HG03039 (cell line): ENCODE results near the gene BCL2.
A peak's percentile ranks its signal among the peaks of the same experiment; 100 is the strongest.

Source experiments
- ATAC-seq: cut with Tn5 transposase; IDR thresholded peaks from one replicate; pipeline ENCODE4 v1.9.1; 2021; ENCODE audit warnings: mild to moderate bottlenecking, moderate library complexity; ENCODE audit not compliant: unreplicated experiment

BCL2 gene

GRCh38 chr18:63126134-63127069 lies 193.2 kb downstream of the BCL2 start:
- ATAC-seq, result no peak

GRCh38 chr18:63120620-63121019 lies 198.9 kb downstream of the BCL2 start:
- no peak for ATAC-seq

- no peak for ATAC-seq
These were observed 199.9 kb downstream of the BCL2 start for GRCh38 chr18:63119647-63120046.

GRCh38 chr18:63113899-63114565 lies 205.5 kb downstream of the BCL2 start:
- no peak for ATAC-seq

GRCh38 chr18:63112706-63113105 lies 206.9 kb downstream of the BCL2 start:
- ATAC-seq, result no peak

- no peak for ATAC-seq
These were observed 207.7 kb downstream of the BCL2 start for GRCh38 chr18:63111671-63112402.

GRCh38 chr18:63109802-63110201 lies 209.8 kb downstream of the BCL2 start:
- no peak for ATAC-seq

GRCh38 chr18:63109022-63109421 lies 210.5 kb downstream of the BCL2 start:
- ATAC-seq, result no peak

GRCh38 chr18:63107931-63108330 lies 211.6 kb downstream of the BCL2 start:
- no peak for ATAC-seq

GRCh38 chr18:63107171-63107845 lies 212.3 kb downstream of the BCL2 start:
- no peak for ATAC-seq

GRCh38 chr18:63106727-63107126 lies 212.8 kb downstream of the BCL2 start:
- peak; percentile 31 for ATAC-seq

GRCh38 chr18:63105636-63106316 lies 213.8 kb downstream of the BCL2 start:
- peak; percentile 47 for ATAC-seq

GRCh38 chr18:63104868-63105267 lies 214.7 kb downstream of the BCL2 start:
- no peak for ATAC-seq

GRCh38 chr18:63102941-63103744 lies 216.4 kb downstream of the BCL2 start:
- no peak for ATAC-seq

- no peak for ATAC-seq
These were observed 218.9 kb downstream of the BCL2 start for GRCh38 chr18:63100630-63101055.

- ATAC-seq, result no peak
These were observed 219.5 kb downstream of the BCL2 start for GRCh38 chr18:63099848-63100629.

GRCh38 chr18:63099091-63099840 lies 220.3 kb downstream of the BCL2 start:
- no peak for ATAC-seq
